ENCODE measurements around the gene ARL8B. TPM values are rescaled to one million over a fixed set of nuclear protein-coding genes. Genes with fewer than 3 reads are reported as not detected.

ARL8B gene
- total and polyA plus RNA-seq, 9 of the 15 experiments (the other 6 are each of a cell fraction or from before 2014, with no cell fraction given) = 28.5 to 99.4 (median 77.2) TPM

GRCh38 chr3:5197470-5198312 lies 75.6 kb downstream of the ARL8B start (continued):
- TF ChIP-seq ZNF699 (CRISPR knock-in tag; IDR thresholded peaks at IDR 0.05; ENCODE audit: insufficient replicate concordance) (peak; percentile 57), JUNB (CRISPR knock-in tag; conservative IDR thresholded peaks at IDR 0.05) (peak; percentile 65; the same call in 1 of the 2 replicates), RUNX1 (IDR thresholded peaks at IDR 0.05; ENCODE audit: low read depth) (no peak), CUX1 (CRISPR knock-in tag; IDR thresholded peaks at IDR 0.05) (no peak), JUND (IDR thresholded peaks at IDR 0.05; ENCODE audit: borderline replicate concordance, low read depth, low read length) (peak; percentile 96), JUND (tag; IDR thresholded peaks at IDR 0.05; ENCODE audit: borderline replicate concordance, low read depth, low read length) (peak; percentile 93)

All from K562 (cell line).